Measurements from ENCODE around the gene ZDHHC5.

DNA sequence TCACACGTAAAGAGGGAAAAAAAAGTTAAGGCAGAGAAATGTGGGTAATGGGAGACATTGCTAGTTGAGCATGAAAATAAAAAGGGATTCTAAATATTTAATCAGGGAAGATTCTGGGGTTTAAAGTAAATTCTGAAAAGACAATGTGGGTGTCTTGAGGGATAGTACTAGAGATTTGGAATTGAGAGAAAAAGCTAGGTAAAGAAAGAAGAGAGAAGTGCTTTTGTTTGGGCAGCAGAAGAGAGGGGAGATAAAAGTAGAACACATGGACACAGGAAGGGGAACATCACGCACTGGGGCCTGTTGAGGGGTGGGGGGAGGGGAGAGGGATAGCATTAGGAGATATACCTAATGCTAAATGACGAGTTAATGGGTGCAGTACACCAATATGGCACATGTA is 14.8 kb upstream of the ZDHHC5 start:
- TF ChIP-seq, protein P1, sequence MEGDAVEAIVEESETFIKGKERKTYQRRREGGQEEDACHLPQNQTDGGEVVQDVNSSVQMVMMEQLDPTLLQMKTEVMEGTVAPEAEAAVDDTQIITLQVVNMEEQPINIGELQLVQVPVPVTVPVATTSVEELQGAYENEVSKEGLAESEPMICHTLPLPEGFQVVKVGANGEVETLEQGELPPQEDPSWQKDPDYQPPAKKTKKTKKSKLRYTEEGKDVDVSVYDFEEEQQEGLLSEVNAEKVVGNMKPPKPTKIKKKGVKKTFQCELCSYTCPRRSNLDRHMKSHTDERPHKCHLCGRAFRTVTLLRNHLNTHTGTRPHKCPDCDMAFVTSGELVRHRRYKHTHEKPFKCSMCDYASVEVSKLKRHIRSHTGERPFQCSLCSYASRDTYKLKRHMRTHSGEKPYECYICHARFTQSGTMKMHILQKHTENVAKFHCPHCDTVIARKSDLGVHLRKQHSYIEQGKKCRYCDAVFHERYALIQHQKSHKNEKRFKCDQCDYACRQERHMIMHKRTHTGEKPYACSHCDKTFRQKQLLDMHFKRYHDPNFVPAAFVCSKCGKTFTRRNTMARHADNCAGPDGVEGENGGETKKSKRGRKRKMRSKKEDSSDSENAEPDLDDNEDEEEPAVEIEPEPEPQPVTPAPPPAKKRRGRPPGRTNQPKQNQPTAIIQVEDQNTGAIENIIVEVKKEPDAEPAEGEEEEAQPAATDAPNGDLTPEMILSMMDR (IDR thresholded peaks at IDR 0.05; ENCODE audit: low read length): no peak
- no peak for TF ChIP-seq EZH2 (IDR thresholded peaks at IDR 0.05; ENCODE audit: borderline replicate concordance, low read length)
